Activated T-helper 1 cell treated with Interleukin-2 at 50 U/mL for 16 hours (primary cell): ENCODE measurements around the gene ABHD6.
"Not testable (repeated sequence)": the region's sequence is repeated elsewhere in the genome, so short reads cannot be mapped to it uniquely, and the experiment has no call there.

Experiments
- DNase-seq: peaks from one replicate; pipeline ENCODE4 v3.0.0-alpha.2; 2020; ENCODE audit warnings: low read depth

Gene ABHD6

GRCh38 chr3:58243976-58244585 is 6.5 kb downstream of the ABHD6 start:
- no peak for DNase-seq

- no peak for DNase-seq
Measured at GRCh38 chr3:58246148-58247047, 8.8 kb downstream of the ABHD6 start.

- DNase-seq: no peak
Measured at GRCh38 chr3:58249358-58250092, 11.9 kb downstream of the ABHD6 start.

DNA sequence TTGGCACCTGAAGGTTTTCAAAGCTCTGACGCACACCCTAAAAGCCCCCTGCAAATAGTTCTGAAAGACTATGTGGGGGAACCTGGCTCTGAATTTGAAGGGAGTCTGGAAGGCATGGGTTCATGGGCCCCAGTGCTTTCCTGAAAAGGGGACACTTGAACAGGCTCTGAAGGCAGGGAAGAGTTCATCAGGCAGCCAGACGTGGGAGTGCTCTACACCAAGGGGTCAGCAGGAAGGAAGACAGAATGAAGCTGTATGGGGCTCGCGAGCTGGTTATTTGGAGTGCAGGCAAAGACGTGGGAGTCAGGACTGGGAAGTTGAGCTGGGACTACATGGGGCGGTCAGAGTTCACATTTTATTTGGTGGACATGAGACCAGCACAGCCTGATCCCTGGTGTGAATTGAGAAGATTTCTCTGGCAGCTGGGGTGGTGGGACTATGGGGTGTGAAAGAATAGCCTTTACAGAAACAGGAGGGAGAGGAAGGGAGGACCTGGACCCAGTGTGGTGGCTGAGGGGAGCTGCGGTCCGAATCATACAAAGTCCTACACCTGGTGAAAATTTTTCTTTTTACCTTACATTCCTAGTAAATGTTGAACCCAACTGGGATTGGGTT is 12.6 kb downstream of the ABHD6 start:
- no peak for DNase-seq

DNA sequence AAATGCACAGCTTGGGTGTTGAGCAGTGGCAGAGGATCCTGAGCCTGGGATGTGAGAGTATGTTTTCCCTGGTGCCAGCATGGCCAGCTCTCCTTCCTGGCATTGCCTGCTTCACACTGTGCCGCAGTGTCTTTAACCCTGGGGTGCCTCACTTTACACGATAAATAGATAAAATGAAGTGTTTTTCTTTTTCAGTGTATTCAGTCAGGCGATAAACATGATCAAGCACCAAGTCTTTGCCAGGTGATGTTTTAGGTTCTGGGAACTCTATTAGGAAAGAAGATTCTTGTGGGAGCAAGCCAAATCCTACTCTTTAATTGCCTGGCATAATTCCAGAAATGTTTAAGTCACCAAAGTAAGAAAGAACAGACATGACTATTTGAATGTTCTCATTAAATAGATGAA is 14.0 kb downstream of the ABHD6 start:
- no peak for DNase-seq

- no peak for DNase-seq
Measured at GRCh38 chr3:58254144-58254543, 16.6 kb downstream of the ABHD6 start.

DNA sequence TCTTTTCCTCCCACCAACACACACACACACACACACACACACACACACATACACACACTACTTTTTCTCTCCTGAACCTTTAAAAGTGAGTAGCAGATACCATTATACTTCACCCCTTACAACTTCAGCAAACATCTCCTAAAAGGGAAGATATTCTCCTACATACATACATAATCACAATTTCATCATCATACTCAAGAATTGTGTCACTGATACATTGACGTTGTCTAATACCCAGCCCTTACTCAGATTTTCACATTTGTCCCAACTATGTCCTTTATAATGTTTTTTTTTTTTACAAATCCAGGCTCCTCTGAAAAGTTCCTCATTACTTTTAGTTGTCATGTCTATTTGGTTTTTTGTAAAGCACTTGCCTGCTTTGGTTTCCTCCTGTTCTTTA is 18.5 kb downstream of the ABHD6 start:
- no peak for DNase-seq

- DNase-seq: no peak
Measured at GRCh38 chr3:58256511-58256910, 18.9 kb downstream of the ABHD6 start.

- DNase-seq: no peak
Measured at GRCh38 chr3:58258392-58259055, 20.9 kb downstream of the ABHD6 start.

GRCh38 chr3:58260261-58260731 is 22.7 kb downstream of the ABHD6 start:
- no peak for DNase-seq

- no peak for DNase-seq
Measured at GRCh38 chr3:58260733-58261132, 23.1 kb downstream of the ABHD6 start.

GRCh38 chr3:58261954-58262666 is 24.5 kb downstream of the ABHD6 start:
- DNase-seq: no peak

GRCh38 chr3:58266577-58266976 is 29.0 kb downstream of the ABHD6 start:
- no peak for DNase-seq

DNA sequence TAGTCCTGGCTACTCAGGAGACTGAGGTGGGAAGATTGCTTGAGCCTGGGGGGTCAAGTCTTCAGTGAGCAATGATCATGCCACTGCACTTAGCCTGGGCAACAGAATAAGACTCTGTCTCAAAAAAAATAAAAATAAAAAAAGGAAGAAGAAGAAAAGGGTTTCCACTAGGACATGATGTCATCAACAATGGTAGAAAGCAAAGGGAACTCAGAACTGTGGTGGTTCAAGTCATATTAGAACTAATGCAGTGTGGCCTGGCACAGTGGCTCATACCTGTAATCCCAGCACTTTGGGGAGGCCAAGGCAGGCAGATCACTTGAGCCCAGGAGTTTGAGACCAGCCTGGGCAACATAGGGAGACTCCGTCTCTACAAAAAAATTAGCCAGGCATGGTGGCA is 30.0 kb downstream of the ABHD6 start:
- DNase-seq: not testable (repeated sequence)

- no peak for DNase-seq
Measured at GRCh38 chr3:58269356-58269755, 31.8 kb downstream of the ABHD6 start.

DNA sequence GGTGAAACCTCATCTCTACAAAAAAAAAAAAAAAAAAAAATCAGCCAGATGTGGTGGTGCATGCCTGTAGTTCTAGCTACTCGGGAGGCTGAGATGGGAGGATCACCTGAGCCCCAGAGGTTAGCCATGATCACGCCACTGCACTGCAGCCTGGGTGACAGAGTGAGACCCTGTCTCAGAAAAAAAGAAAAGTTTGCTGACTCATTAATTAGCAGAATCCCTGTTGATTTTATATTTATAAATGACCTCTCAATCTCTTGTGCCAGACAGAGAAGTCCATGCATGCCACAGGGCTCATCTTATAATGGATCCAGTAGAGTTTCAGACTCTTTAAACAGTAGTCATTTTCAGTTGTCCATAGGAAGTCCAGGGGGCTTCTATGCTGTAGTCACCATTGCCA is 32.9 kb downstream of the ABHD6 start:
- DNase-seq: no peak

GRCh38 chr3:58271901-58272501 is 34.4 kb downstream of the ABHD6 start:
- DNase-seq: no peak

DNA sequence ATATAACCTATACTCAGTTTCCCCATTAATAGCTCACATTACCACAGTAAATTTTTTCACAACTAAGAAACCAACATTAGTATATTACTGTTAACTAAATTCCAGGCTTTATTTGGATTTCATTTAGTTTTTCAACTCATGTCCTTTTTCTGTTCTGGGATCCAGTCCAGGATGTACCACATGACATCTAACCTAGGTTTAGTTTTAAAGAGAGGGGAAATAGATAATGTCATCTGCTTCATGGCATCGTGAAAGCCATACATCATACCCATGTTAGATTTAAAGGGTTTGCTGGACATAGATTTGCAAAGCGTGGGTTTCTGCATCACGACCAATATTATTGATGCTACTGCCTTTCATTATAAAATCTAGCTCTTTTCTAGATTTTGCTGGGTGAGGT is 35.3 kb downstream of the ABHD6 start:
- DNase-seq: no peak

GRCh38 chr3:58273362-58273761 is 35.8 kb downstream of the ABHD6 start:
- not testable (repeated sequence) for DNase-seq

DNA sequence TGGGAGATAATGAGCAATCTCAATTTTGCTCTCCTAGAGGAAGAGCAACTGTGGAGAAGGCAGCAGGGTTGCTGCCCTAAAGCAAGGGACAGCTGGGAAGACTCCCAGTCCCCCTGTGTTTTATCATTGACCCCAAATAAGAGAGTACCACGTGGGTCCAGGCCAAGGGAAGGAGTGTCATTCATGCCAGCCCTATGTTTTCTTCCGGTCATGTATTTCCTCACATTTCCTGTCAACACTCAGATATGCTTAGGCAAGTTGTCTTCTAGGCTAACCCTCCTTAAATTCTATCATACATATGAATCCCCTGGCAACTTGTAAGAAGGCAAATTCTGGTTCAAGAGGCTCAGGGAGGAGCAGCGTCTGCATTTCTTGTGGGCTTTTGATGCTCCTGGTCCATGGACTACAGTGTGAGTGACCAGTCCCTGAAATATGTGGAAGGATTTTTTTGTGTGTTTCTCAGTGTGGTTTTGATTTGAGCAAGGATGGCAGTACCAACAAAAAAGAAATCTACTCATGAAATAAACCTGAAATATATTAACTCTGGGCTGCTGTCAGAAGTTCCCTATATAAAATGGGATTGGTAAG is 36.5 kb downstream of the ABHD6 start:
- DNase-seq: no peak
